ENCODE data around the gene KLHDC4.

The KLHDC4 gene

DNA sequence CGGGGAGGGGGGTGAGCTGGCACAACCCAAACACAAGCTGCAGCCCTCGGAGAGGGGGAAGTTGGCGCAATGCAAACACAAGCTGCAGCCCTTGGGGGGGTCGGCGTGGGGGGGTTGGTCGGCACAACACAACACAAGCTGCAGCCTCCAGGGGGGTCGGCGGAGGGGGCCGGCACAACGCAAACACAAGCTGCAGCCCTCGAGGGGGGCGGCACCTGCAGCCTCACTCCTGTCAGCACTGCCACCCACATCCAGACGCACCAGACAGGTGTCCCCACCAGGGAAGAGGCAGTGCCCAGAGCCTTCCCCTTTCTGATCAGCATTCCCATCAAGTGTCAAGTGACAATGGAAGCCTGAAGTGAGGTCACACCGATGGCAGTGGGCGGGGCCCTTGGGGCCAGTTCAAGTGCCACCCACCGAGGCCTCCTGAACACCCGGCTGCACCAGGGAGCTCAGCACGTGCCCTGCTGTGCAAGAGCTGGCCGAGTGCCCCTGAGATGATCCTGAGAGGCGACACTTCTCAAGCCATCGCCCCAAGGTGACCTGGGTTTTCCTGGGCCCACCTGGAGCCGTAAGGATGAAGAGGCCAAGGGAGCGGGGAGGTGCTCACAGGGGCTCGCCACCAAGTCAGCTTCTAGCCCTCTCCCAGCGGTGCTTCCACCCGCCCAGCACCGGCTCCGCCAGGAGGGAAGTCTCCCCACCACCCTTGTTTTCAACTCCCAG is 59.3 kb downstream of the KLHDC4 start:
- TF ChIP-seq, protein P1, sequence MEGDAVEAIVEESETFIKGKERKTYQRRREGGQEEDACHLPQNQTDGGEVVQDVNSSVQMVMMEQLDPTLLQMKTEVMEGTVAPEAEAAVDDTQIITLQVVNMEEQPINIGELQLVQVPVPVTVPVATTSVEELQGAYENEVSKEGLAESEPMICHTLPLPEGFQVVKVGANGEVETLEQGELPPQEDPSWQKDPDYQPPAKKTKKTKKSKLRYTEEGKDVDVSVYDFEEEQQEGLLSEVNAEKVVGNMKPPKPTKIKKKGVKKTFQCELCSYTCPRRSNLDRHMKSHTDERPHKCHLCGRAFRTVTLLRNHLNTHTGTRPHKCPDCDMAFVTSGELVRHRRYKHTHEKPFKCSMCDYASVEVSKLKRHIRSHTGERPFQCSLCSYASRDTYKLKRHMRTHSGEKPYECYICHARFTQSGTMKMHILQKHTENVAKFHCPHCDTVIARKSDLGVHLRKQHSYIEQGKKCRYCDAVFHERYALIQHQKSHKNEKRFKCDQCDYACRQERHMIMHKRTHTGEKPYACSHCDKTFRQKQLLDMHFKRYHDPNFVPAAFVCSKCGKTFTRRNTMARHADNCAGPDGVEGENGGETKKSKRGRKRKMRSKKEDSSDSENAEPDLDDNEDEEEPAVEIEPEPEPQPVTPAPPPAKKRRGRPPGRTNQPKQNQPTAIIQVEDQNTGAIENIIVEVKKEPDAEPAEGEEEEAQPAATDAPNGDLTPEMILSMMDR (conservative IDR thresholded peaks at IDR 0.05; ENCODE audit: low read depth, low read length): no peak
- DNase-seq (ENCODE audit: low read depth): no peak
- no peak overlapping the region for H3K4me3 ChIP-seq (ENCODE audit: low read length)

DNA sequence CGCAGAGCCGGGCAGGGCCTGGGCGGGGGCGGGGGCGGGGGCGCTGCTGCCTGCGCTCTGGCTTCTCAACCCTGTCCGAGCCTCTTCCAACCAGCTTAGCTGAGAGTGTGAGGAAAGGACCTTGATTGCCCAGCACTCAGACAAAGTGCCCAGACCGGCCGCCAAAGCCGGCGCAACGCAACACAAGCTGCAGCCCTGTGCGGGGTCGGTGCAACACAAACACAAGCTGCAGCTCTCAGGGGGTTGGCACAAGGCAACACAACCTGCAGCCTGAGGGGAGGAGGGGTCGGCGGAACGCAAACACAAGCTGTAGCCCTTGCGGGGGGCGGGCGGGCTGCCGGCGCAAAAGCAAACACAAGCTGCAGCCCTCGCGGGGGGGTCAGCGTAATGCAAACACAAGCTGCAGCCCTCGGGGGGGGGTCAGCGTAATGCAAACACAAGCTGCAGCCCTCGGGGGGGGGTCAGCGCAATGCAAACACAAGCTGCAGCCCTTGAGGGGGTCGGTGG is 60.0 kb downstream of the KLHDC4 start:
- TF ChIP-seq, protein P1 (conservative IDR thresholded peaks at IDR 0.05; ENCODE audit: low read depth, low read length): no peak
- no peak overlapping the region for H3K4me3 ChIP-seq (ENCODE audit: low read length)
- no peak for DNase-seq (ENCODE audit: low read depth)

DNA sequence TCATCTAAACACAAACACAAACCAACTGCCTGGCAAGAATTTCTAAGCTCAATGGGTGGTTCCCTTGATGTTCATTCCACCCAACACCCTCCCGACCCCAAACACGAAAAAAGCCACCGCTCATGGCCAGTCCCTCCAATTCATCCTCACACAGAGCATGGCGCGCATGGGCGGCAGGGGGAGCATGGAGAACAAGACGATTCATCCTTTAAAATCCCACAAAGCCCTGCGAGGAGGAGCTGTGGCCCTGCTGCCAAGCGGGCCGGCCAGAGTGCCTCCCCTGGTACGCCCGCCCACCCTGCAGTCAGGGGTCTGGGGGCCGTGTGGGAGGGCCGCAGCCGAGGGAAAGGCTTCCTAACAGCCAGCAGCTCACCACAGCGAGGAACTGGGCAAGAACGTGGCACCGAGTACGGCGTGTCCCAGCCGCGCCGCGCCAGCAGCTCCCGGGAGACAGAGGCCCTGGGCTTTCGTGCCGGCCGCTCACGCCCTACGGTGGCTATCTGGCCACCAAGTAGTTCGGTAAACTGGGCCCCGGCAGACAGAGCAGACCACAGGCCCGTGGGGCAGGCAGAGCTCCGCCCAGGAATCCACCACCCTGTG is 60.9 kb downstream of the KLHDC4 start:
- DNase-seq (ENCODE audit: low read depth): no peak
- TF ChIP-seq, protein P1 (conservative IDR thresholded peaks at IDR 0.05; ENCODE audit: low read depth, low read length): no peak
- H3K4me3 ChIP-seq (ENCODE audit: low read length): no peak overlapping the region

DNA sequence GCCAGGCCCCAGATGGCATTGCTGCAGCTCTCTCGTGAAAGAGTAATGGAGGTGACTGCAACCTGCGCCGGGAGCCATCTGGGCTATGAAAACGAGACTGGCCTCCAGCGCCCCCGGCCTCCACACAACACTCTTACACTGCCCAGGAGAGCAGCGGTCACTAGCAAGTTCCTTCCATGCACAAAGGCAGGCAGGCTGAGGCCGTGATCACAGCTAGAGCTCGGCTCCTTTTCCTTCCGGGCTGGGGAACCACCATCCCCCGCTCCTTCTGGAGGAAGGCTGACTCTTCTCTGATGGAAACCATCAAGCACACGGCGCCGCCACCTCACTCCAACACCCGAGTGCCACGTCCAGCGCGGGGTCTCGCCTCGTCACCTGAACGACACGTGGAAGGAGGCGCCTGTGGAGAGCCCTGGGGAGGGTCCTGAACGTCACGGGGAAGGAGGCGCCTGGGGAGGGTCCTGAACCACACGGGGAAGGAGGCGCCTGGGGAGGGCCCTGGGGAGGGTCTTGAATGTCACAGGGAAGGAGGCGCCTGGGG is 61.9 kb downstream of the KLHDC4 start:
- H3K4me3 ChIP-seq (ENCODE audit: low read length): no peak overlapping the region
- TF ChIP-seq, protein P1 (conservative IDR thresholded peaks at IDR 0.05; ENCODE audit: low read depth, low read length): no peak
- no peak for DNase-seq (ENCODE audit: low read depth)

DNA sequence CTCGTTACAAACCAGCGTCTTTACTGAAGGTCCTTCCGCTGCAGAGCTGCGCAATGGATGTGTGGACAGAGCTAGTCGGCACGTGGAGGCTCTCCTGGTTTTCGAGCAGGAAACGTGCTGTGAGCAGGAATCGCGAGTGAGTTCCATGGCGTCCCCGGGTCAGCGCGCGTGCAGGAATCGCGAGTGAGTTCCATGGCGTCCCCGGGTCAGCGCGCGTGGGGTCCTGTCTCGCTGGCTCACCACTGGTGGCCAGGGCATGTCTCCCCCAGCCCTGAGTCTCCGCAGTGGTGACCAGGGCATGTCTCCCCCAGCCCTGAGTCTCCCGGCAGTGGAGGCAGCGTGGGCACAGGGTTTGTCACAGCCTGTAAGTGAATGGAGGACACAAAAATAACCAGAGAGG is 62.7 kb downstream of the KLHDC4 start:
- H3K4me3 ChIP-seq (ENCODE audit: low read length): no peak overlapping the region
- TF ChIP-seq, protein P1 (conservative IDR thresholded peaks at IDR 0.05; ENCODE audit: low read depth, low read length): no peak
- DNase-seq (ENCODE audit: low read depth): no peak

DNA sequence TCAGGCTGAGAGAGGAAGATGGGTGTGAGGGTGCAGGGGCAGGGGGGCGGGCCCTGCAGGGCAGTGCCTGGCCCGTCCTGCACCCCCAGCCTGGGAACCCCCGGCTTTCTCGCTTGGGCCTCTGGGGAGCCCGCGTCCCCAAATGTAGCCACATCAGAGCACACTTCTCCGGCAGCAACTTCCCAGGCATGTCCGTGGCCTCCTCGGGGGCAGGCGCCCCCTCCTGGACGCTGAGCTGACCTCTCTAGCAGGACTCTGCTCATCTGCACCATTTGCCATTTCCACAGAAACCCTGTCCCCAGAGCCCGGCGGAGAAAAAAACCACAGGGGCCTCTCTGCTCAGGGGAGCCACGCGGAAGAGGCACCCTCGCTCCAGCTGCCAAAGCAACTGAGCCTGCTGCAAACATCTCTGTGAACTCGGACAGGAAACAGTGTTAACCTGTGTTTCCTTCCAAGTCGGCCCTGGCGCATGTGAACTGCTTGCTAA is 63.4 kb downstream of the KLHDC4 start:
- TF ChIP-seq, protein P1 (conservative IDR thresholded peaks at IDR 0.05; ENCODE audit: low read depth, low read length): peak; percentile 64
- DNase-seq (ENCODE audit: low read depth): no peak

More for the DNA sequence above, 63.4 kb downstream of the KLHDC4 start:
- no peak overlapping the region for H3K4me3 ChIP-seq (ENCODE audit: low read length)

Data from retinal pigment epithelial cell (primary cell).